ENCODE measurements around the gene GRID1. TPM values are rescaled to one million over a fixed set of nuclear protein-coding genes. Genes with fewer than 3 reads are reported as not detected.
A peak's percentile ranks its signal among the peaks of the same experiment; 100 is the strongest.

Gene GRID1
- total and polyA plus RNA-seq, 4 donors = 1.1 to 3.8 TPM; not detected in 2

- H3K27me3 ChIP-seq (ENCODE audit: control insufficient read depth in 1 of 2, insufficient read depth in 2 of 2, low read length in 1 of 2) = no peaks in the 10 kb centered on the region
- ATAC-seq (ENCODE audit: low FRiP score) (no peak), DNase-seq (no peak)
- no peaks in the 10 kb centered on the region for H3K9me3 ChIP-seq (ENCODE audit: control insufficient read depth, low read length)
- no peaks in the 10 kb centered on the region for H3K36me3 ChIP-seq (ENCODE audit: control insufficient read depth in 1 of 2, insufficient read depth in 2 of 2, low read length in 1 of 2)
- intact Hi-C loops (cut with DNase I) = no loop called here
- whole genome bisulfite sequencing, 2 donors = 90% methylated on average over 3 of the region's 3 CpGs
- H3K4me1 ChIP-seq (ENCODE audit: control insufficient read depth in 1 of 2, insufficient read depth in 2 of 2, low read length in 2 of 2) = no peaks in the 10 kb centered on the region
- no peak overlapping the region for H3K4me3 ChIP-seq (ENCODE audit: low read length in 2 of 2)
- H3K27ac ChIP-seq (ENCODE audit: low read depth in 1 of 2, low read length in 2 of 2) = no peak overlapping the region
Measured at GRCh38 chr10:85610381-85611092, 756.1 kb downstream of the GRID1 start.

DNA sequence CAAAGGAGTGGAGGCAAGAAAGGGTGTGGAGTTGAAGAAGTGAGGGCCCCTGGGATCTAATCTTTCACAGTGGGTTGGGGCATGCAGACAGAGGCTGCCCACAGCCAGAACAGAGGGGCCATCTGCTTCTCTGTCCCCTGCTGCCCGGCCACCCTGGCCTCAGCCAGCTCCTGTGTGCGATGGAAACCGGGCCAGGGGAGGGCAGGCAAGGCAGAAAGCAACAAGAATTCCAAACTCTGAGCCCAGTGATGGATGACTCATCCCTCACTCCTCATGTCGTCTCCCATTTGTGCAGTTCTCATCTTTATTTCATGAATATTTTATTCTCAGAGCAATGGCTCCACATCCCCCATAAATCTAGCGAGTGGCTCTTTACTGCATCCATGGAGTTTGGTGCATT is 757.1 kb downstream of the GRID1 start:
- Histone ChIP-seq H3K4me3 (ENCODE audit: low read length in 2 of 2) (no peak overlapping the region), H3K9me3 (ENCODE audit: control insufficient read depth, low read length) (no peaks in the 10 kb centered on the region), H3K27ac (ENCODE audit: low read depth in 1 of 2, low read length in 2 of 2) (no peak overlapping the region), H3K27me3 (ENCODE audit: control insufficient read depth in 1 of 2, insufficient read depth in 2 of 2, low read length in 1 of 2) (no peaks in the 10 kb centered on the region), H3K4me1 (ENCODE audit: control insufficient read depth in 1 of 2, insufficient read depth in 2 of 2, low read length in 2 of 2) (no peaks in the 10 kb centered on the region), H3K36me3 (ENCODE audit: control insufficient read depth in 1 of 2, insufficient read depth in 2 of 2, low read length in 1 of 2) (no peaks in the 10 kb centered on the region)
- DNase-seq = no peak
- intact Hi-C loops (cut with DNase I) = no loop called here
- no peak for ATAC-seq (ENCODE audit: low FRiP score)
- 61 to 62% methylated on average over 5 of the region's 5 CpGs for WGBS, 2 donors

DNA sequence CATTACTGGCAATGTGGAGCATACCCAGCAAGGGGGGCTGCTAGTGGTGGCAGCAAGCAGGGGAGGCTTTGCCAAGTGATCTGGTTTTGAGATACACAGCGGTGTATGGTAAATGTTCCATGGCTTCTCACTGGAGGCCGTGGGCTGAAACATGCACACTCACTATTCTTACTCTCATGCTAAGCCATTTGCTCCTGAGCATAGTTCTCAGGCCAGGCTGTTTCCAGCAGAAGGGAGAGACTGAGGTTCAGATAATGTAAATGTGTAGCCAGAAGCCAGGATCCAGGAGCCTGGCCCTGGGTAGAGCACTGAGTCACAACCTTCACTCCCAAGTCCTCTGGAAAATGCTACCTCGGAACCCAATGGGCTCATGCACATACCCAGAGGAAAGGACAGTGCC is 757.9 kb downstream of the GRID1 start:
- intact Hi-C loops (cut with DNase I) = no loop called here
- H3K36me3 ChIP-seq (ENCODE audit: control insufficient read depth in 1 of 2, insufficient read depth in 2 of 2, low read length in 1 of 2) = no peaks in the 10 kb centered on the region
- no peak overlapping the region for H3K4me3 ChIP-seq (ENCODE audit: low read length in 2 of 2)
- WGBS, 2 donors = 89% methylated on average over 3 of the region's 3 CpGs
- no peak for ATAC-seq (ENCODE audit: low FRiP score)
- H3K4me1 ChIP-seq (ENCODE audit: control insufficient read depth in 1 of 2, insufficient read depth in 2 of 2, low read length in 2 of 2) = no peaks in the 10 kb centered on the region
- no peak overlapping the region for H3K27ac ChIP-seq (ENCODE audit: low read depth in 1 of 2, low read length in 2 of 2)
- no peaks in the 10 kb centered on the region for H3K9me3 ChIP-seq (ENCODE audit: control insufficient read depth, low read length)
- no peak for DNase-seq
- H3K27me3 ChIP-seq (ENCODE audit: control insufficient read depth in 1 of 2, insufficient read depth in 2 of 2, low read length in 1 of 2) = no peaks in the 10 kb centered on the region

DNA sequence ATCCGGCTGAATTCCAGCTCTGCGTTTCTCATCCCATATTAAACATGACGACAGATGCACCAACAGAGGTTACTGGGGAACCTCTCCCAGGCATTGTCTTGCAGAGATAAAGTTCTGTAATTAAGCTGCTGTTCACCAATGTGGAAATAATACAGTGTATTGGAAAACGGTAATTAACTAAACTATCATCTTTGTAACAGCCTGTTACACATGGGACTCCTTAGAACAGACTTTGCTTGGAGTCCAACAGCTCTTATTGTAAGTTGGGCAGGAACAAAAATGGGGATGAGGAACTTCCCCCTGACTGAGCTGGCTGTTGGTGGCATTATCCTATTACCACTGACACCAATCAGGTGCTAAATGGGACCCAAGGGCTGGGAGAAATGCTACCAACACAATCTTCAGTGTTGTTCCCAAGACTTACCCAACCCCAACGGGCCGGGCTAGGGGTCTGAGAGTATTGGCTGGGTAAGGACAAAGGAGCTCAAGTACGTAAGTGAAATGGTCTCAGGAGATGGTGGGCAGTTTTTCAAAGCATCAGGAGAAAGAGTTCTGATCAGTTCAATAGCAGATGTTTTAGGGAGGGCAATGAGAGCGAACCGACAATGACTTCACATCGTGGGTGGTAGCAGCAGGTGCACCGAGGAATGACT is 759.4 kb downstream of the GRID1 start:
- no peaks in the 10 kb centered on the region for H3K4me1 ChIP-seq (ENCODE audit: control insufficient read depth in 1 of 2, insufficient read depth in 2 of 2, low read length in 2 of 2)
- 93 to 94% methylated on average over 11 of the region's 11 CpGs for WGBS, 2 donors
- H3K36me3 ChIP-seq (ENCODE audit: control insufficient read depth in 1 of 2, insufficient read depth in 2 of 2, low read length in 1 of 2) = no peaks in the 10 kb centered on the region
- H3K9me3 ChIP-seq (ENCODE audit: control insufficient read depth, low read length) = no peaks in the 10 kb centered on the region
- H3K27me3 ChIP-seq (ENCODE audit: control insufficient read depth in 1 of 2, insufficient read depth in 2 of 2, low read length in 1 of 2) = no peaks in the 10 kb centered on the region
- intact Hi-C loops (cut with DNase I) = no loop called here
- no peak overlapping the region for H3K27ac ChIP-seq (ENCODE audit: low read depth in 1 of 2, low read length in 2 of 2)
- DNase-seq (no peak), ATAC-seq (ENCODE audit: low FRiP score) (no peak)
- no peak overlapping the region for H3K4me3 ChIP-seq (ENCODE audit: low read length in 2 of 2)

GRCh38 chr10:85606401-85606800 is 760.2 kb downstream of the GRID1 start:
- Histone ChIP-seq H3K27me3 (ENCODE audit: control insufficient read depth in 1 of 2, insufficient read depth in 2 of 2, low read length in 1 of 2) (no peaks in the 10 kb centered on the region), H3K4me3 (ENCODE audit: low read length in 2 of 2) (no peak overlapping the region), H3K36me3 (ENCODE audit: control insufficient read depth in 1 of 2, insufficient read depth in 2 of 2, low read length in 1 of 2) (no peaks in the 10 kb centered on the region), H3K27ac (ENCODE audit: low read depth in 1 of 2, low read length in 2 of 2) (no peak overlapping the region), H3K4me1 (ENCODE audit: control insufficient read depth in 1 of 2, insufficient read depth in 2 of 2, low read length in 2 of 2) (no peaks in the 10 kb centered on the region), H3K9me3 (ENCODE audit: control insufficient read depth, low read length) (no peaks in the 10 kb centered on the region)
- 83 to 86% methylated on average over 5 of the region's 5 CpGs for WGBS, 2 donors
- DNase-seq = no peak
- no peak for ATAC-seq (ENCODE audit: low FRiP score)
- intact Hi-C loops (cut with DNase I) = no loop called here

DNA sequence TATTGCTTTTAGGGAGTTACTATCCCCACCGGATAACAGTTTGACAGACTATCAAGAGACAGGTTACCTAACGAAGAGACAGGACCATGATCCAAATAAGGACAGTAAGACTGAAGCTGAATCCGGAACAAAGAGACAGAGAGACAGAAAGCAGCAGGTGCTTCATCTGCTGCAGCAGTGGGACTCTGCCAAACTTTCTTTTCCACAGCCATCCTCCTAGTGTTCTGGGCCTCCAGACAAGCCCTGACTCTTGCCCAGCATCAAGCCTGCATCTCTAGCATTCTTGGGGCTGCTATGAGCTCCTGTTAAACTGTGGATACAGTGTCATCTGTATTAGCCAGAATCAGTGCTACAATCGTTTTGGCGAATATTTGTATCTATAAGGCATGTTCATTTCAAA is 761.7 kb downstream of the GRID1 start:
- H3K27me3 ChIP-seq (ENCODE audit: control insufficient read depth in 1 of 2, insufficient read depth in 2 of 2, low read length in 1 of 2) = no peaks in the 10 kb centered on the region
- H3K4me1 ChIP-seq (ENCODE audit: control insufficient read depth in 1 of 2, insufficient read depth in 2 of 2, low read length in 2 of 2) = no peaks in the 10 kb centered on the region
- ATAC-seq (ENCODE audit: low FRiP score) (no peak), DNase-seq (no peak)
- H3K9me3 ChIP-seq (ENCODE audit: control insufficient read depth, low read length) = no peaks in the 10 kb centered on the region
- no peak overlapping the region for H3K4me3 ChIP-seq (ENCODE audit: low read length in 2 of 2)
- WGBS, 2 donors = 87 to 91% methylated on average over 5 of the region's 5 CpGs
- intact Hi-C loops (cut with DNase I) = no loop called here
- H3K36me3 ChIP-seq (ENCODE audit: control insufficient read depth in 1 of 2, insufficient read depth in 2 of 2, low read length in 1 of 2) = no peaks in the 10 kb centered on the region
- H3K27ac ChIP-seq (ENCODE audit: low read depth in 1 of 2, low read length in 2 of 2) = no peak overlapping the region

- Histone ChIP-seq H3K36me3 (ENCODE audit: control insufficient read depth in 1 of 2, insufficient read depth in 2 of 2, low read length in 1 of 2) (no peaks in the 10 kb centered on the region), H3K9me3 (ENCODE audit: control insufficient read depth, low read length) (no peaks in the 10 kb centered on the region), H3K4me1 (ENCODE audit: control insufficient read depth in 1 of 2, insufficient read depth in 2 of 2, low read length in 2 of 2) (no peaks in the 10 kb centered on the region), H3K27me3 (ENCODE audit: control insufficient read depth in 1 of 2, insufficient read depth in 2 of 2, low read length in 1 of 2) (no peaks in the 10 kb centered on the region), H3K4me3 (ENCODE audit: low read length in 2 of 2) (no peak overlapping the region), H3K27ac (ENCODE audit: low read depth in 1 of 2, low read length in 2 of 2) (no peak overlapping the region)
- ATAC-seq (ENCODE audit: low FRiP score) (no peak), DNase-seq (no peak)
- 82 to 84% methylated on average over 5 of the region's 5 CpGs for WGBS, 2 donors
- intact Hi-C loops (cut with DNase I) = no loop called here
Measured at GRCh38 chr10:85604136-85604725, 762.4 kb downstream of the GRID1 start.

- H3K27me3 ChIP-seq (ENCODE audit: control insufficient read depth in 1 of 2, insufficient read depth in 2 of 2, low read length in 1 of 2) = no peaks in the 10 kb centered on the region
- 84 to 88% methylated on average over 5 of the region's 5 CpGs for WGBS, 2 donors
- ATAC-seq (ENCODE audit: low FRiP score) = peak; percentile 29
- intact Hi-C loops (cut with DNase I) = no loop called here
- H3K36me3 ChIP-seq (ENCODE audit: control insufficient read depth in 1 of 2, insufficient read depth in 2 of 2, low read length in 1 of 2) = no peaks in the 10 kb centered on the region
- no peak overlapping the region for H3K4me3 ChIP-seq (ENCODE audit: low read length in 2 of 2)
- no peak for DNase-seq
- H3K9me3 ChIP-seq (ENCODE audit: control insufficient read depth, low read length) = no peaks in the 10 kb centered on the region
- no peaks in the 10 kb centered on the region for H3K4me1 ChIP-seq (ENCODE audit: control insufficient read depth in 1 of 2, insufficient read depth in 2 of 2, low read length in 2 of 2)
- H3K27ac ChIP-seq (ENCODE audit: low read depth in 1 of 2, low read length in 2 of 2) = no peak overlapping the region
Measured at GRCh38 chr10:85603151-85603940, 763.2 kb downstream of the GRID1 start.
